Activated CD8-positive, alpha-beta memory T cell treated with anti-CD3 and anti-CD28 coated beads, Interleukin-2, amount 50 U/mL, for 48 hours (primary cell): ENCODE data around the gene CTBP2.
"Not testable (repeated sequence)": the region's sequence is repeated elsewhere in the genome, so short reads cannot be mapped to it uniquely, and the experiment has no call there.

Experiments
- DNase-seq: peaks from one replicate; pipeline ENCODE4 v3.0.0-alpha.2; 2020

The CTBP2 gene

GRCh38 chr10:125060482-125060825 is 99.9 kb downstream of the CTBP2 start:
- no peak for DNase-seq

- no peak for DNase-seq
Measured at GRCh38 chr10:125060026-125060425, 100.3 kb downstream of the CTBP2 start.

GRCh38 chr10:125059348-125059747 is 101.0 kb downstream of the CTBP2 start:
- DNase-seq = not testable (repeated sequence)

- DNase-seq = no peak
Measured at GRCh38 chr10:125057158-125058001, 103.0 kb downstream of the CTBP2 start.

GRCh38 chr10:125056161-125057132 is 103.9 kb downstream of the CTBP2 start:
- no peak for DNase-seq

- DNase-seq = no peak
Measured at GRCh38 chr10:125055446-125055845, 104.9 kb downstream of the CTBP2 start.

GRCh38 chr10:125054669-125055268 is 105.6 kb downstream of the CTBP2 start:
- no peak for DNase-seq

- DNase-seq = no peak
Measured at GRCh38 chr10:125054216-125054615, 106.1 kb downstream of the CTBP2 start.

GRCh38 chr10:125052146-125052545 is 108.2 kb downstream of the CTBP2 start:
- DNase-seq = no peak

GRCh38 chr10:125050383-125050782 is 110.0 kb downstream of the CTBP2 start:
- no peak for DNase-seq

- DNase-seq = no peak
Measured at GRCh38 chr10:125049216-125049881, 111.0 kb downstream of the CTBP2 start.

- DNase-seq = peak; percentile 85
Measured at GRCh38 chr10:125048094-125048864, 112.1 kb downstream of the CTBP2 start.

GRCh38 chr10:125043841-125044658 is 116.3 kb downstream of the CTBP2 start:
- DNase-seq = no peak

- DNase-seq = no peak
Measured at GRCh38 chr10:125041856-125042506, 118.4 kb downstream of the CTBP2 start.

- no peak for DNase-seq
Measured at GRCh38 chr10:125039354-125039769, 121.0 kb downstream of the CTBP2 start.

- DNase-seq = no peak
Measured at GRCh38 chr10:125038637-125039036, 121.7 kb downstream of the CTBP2 start.

- no peak for DNase-seq
Measured at GRCh38 chr10:125037145-125037877, 123.1 kb downstream of the CTBP2 start.

- DNase-seq = no peak
Measured at GRCh38 chr10:125035588-125036295, 124.6 kb downstream of the CTBP2 start.

GRCh38 chr10:125035136-125035535 is 125.2 kb downstream of the CTBP2 start:
- no peak for DNase-seq
